Stimulated activated memory B cell treated with anti-CD40 and anti-IgM and Interleukin-4, amounts not matched to agents 10 μg/mL and 1 μg/mL and 100 μg/mL, for 72 hours (primary cell): ENCODE results near the gene TTN.

Experiments
- ATAC-seq: fragments of 150-1000 bp; cut with Tn5 transposase; 2 replicates; pipeline ENCODE4 v1.10.0; 2021
- H3K27ac Mint-ChIP-seq: one replicate; pipeline ENCODE4 v1.8.0; 2022; ENCODE audit warnings: mild to moderate bottlenecking, mixed read lengths
- H3K27me3 Mint-ChIP-seq: one replicate; pipeline ENCODE4 v1.8.0; 2022; ENCODE audit warnings: mixed read lengths
- H3K36me3 Mint-ChIP-seq: one replicate; pipeline ENCODE4 v1.8.0; 2022; ENCODE audit warnings: mixed read lengths
- H3K4me1 Mint-ChIP-seq: one replicate; pipeline ENCODE4 v1.8.0; 2022; ENCODE audit warnings: mixed read lengths
- H3K4me3 Mint-ChIP-seq: one replicate; pipeline ENCODE4 v1.8.0; 2022; ENCODE audit warnings: mild to moderate bottlenecking, moderate library complexity, mixed read lengths
- H3K9me3 Mint-ChIP-seq: one replicate; pipeline ENCODE4 v1.8.0; 2022; ENCODE audit warnings: mixed read lengths

Gene TTN

GRCh38 chr2:178787155-178787554 is 20.1 kb downstream of the TTN start:
- peaks cover 41% of the 10 kb centered on the region for H3K36me3 Mint-ChIP-seq
- no peaks in the 10 kb centered on the region for H3K27me3 Mint-ChIP-seq
- no peak overlapping the region for H3K27ac Mint-ChIP-seq
- H3K4me1 Mint-ChIP-seq, result no peaks in the 10 kb centered on the region
- H3K9me3 Mint-ChIP-seq, result no peaks in the 10 kb centered on the region
- no peak for ATAC-seq
- H3K4me3 Mint-ChIP-seq, result no peak overlapping the region

- Mint-ChIP-seq H3K36me3 (peaks cover 48% of the 10 kb centered on the region), H3K4me3 (no peak overlapping the region), H3K27me3 (no peaks in the 10 kb centered on the region), H3K4me1 (no peaks in the 10 kb centered on the region), H3K27ac (no peak overlapping the region), H3K9me3 (no peaks in the 10 kb centered on the region)
- no peak for ATAC-seq
These were observed 23.3 kb downstream of the TTN start for GRCh38 chr2:178783889-178784288.

- no peak overlapping the region for H3K4me3 Mint-ChIP-seq
- peaks cover 55% of the 10 kb centered on the region for H3K36me3 Mint-ChIP-seq
- no peak overlapping the region for H3K27ac Mint-ChIP-seq
- H3K4me1 Mint-ChIP-seq, result no peaks in the 10 kb centered on the region
- no peak for ATAC-seq
- no peaks in the 10 kb centered on the region for H3K27me3 Mint-ChIP-seq
- no peaks in the 10 kb centered on the region for H3K9me3 Mint-ChIP-seq
These were observed 25.0 kb downstream of the TTN start for GRCh38 chr2:178782236-178782635.

GRCh38 chr2:178777577-178777976 is 29.6 kb downstream of the TTN start:
- ATAC-seq, result no peak
- no peak overlapping the region for H3K27ac Mint-ChIP-seq
- H3K4me3 Mint-ChIP-seq, result no peak overlapping the region
- no peaks in the 10 kb centered on the region for H3K27me3 Mint-ChIP-seq
- peaks cover 78% of the 10 kb centered on the region for H3K36me3 Mint-ChIP-seq
- peaks cover 3% of the 10 kb centered on the region for H3K9me3 Mint-ChIP-seq
- H3K4me1 Mint-ChIP-seq, result no peaks in the 10 kb centered on the region

- H3K36me3 Mint-ChIP-seq, result peaks cover 72% of the 10 kb centered on the region
- no peaks in the 10 kb centered on the region for H3K27me3 Mint-ChIP-seq
- no peak for ATAC-seq
- H3K4me1 Mint-ChIP-seq, result no peaks in the 10 kb centered on the region
- peaks cover 3% of the 10 kb centered on the region for H3K9me3 Mint-ChIP-seq
- H3K27ac Mint-ChIP-seq, result no peak overlapping the region
- no peak overlapping the region for H3K4me3 Mint-ChIP-seq
These were observed 30.5 kb downstream of the TTN start for GRCh38 chr2:178776751-178777150.

- no peak overlapping the region for H3K4me3 Mint-ChIP-seq
- no peak for ATAC-seq
- peaks cover 73% of the 10 kb centered on the region for H3K36me3 Mint-ChIP-seq
- H3K9me3 Mint-ChIP-seq, result peaks cover 3% of the 10 kb centered on the region
- H3K27ac Mint-ChIP-seq, result no peak overlapping the region
- H3K27me3 Mint-ChIP-seq, result no peaks in the 10 kb centered on the region
- no peaks in the 10 kb centered on the region for H3K4me1 Mint-ChIP-seq
These were observed 31.2 kb downstream of the TTN start for GRCh38 chr2:178775975-178776374.

- ATAC-seq, result no peak
- H3K27ac Mint-ChIP-seq, result no peak overlapping the region
- H3K4me1 Mint-ChIP-seq, result no peaks in the 10 kb centered on the region
- no peak overlapping the region for H3K4me3 Mint-ChIP-seq
- H3K27me3 Mint-ChIP-seq, result no peaks in the 10 kb centered on the region
- H3K9me3 Mint-ChIP-seq, result no peaks in the 10 kb centered on the region
- peaks cover 54% of the 10 kb centered on the region for H3K36me3 Mint-ChIP-seq
These were observed 36.7 kb downstream of the TTN start for GRCh38 chr2:178770518-178770917.

- H3K4me1 Mint-ChIP-seq, result no peaks in the 10 kb centered on the region
- ATAC-seq, result no peak
- H3K9me3 Mint-ChIP-seq, result no peaks in the 10 kb centered on the region
- H3K27me3 Mint-ChIP-seq, result no peaks in the 10 kb centered on the region
- H3K4me3 Mint-ChIP-seq, result no peak overlapping the region
- H3K36me3 Mint-ChIP-seq, result peaks cover 43% of the 10 kb centered on the region
- no peak overlapping the region for H3K27ac Mint-ChIP-seq
These were observed 39.8 kb downstream of the TTN start for GRCh38 chr2:178767094-178768060.

GRCh38 chr2:178764097-178764496 is 43.1 kb downstream of the TTN start:
- Mint-ChIP-seq H3K4me3 (no peak overlapping the region), H3K27me3 (no peaks in the 10 kb centered on the region), H3K4me1 (no peaks in the 10 kb centered on the region), H3K36me3 (peaks cover 27% of the 10 kb centered on the region), H3K9me3 (no peaks in the 10 kb centered on the region), H3K27ac (no peak overlapping the region)
- no peak for ATAC-seq

GRCh38 chr2:178761759-178762371 is 45.4 kb downstream of the TTN start:
- H3K9me3 Mint-ChIP-seq, result no peaks in the 10 kb centered on the region
- no peak for ATAC-seq
- H3K36me3 Mint-ChIP-seq, result peaks cover 20% of the 10 kb centered on the region
- no peak overlapping the region for H3K4me3 Mint-ChIP-seq
- H3K27ac Mint-ChIP-seq, result no peak overlapping the region
- H3K4me1 Mint-ChIP-seq, result no peaks in the 10 kb centered on the region
- no peaks in the 10 kb centered on the region for H3K27me3 Mint-ChIP-seq

- no peak overlapping the region for H3K4me3 Mint-ChIP-seq
- H3K4me1 Mint-ChIP-seq, result no peaks in the 10 kb centered on the region
- H3K27ac Mint-ChIP-seq, result no peak overlapping the region
- H3K27me3 Mint-ChIP-seq, result no peaks in the 10 kb centered on the region
- no peak for ATAC-seq
- peaks cover 17% of the 10 kb centered on the region for H3K36me3 Mint-ChIP-seq
- H3K9me3 Mint-ChIP-seq, result no peaks in the 10 kb centered on the region
These were observed 50.4 kb downstream of the TTN start for GRCh38 chr2:178756843-178757242.

GRCh38 chr2:178756343-178756742 is 50.9 kb downstream of the TTN start:
- Mint-ChIP-seq H3K9me3 (no peaks in the 10 kb centered on the region), H3K27ac (no peak overlapping the region), H3K27me3 (no peaks in the 10 kb centered on the region), H3K4me1 (no peaks in the 10 kb centered on the region), H3K36me3 (peaks cover 21% of the 10 kb centered on the region), H3K4me3 (no peak overlapping the region)
- no peak for ATAC-seq

GRCh38 chr2:178747767-178748166 is 59.5 kb downstream of the TTN start:
- H3K36me3 Mint-ChIP-seq, result peaks cover 55% of the 10 kb centered on the region
- H3K27ac Mint-ChIP-seq, result no peak overlapping the region
- H3K4me3 Mint-ChIP-seq, result no peak overlapping the region
- H3K9me3 Mint-ChIP-seq, result no peaks in the 10 kb centered on the region
- ATAC-seq, result no peak
- no peaks in the 10 kb centered on the region for H3K27me3 Mint-ChIP-seq
- H3K4me1 Mint-ChIP-seq, result no peaks in the 10 kb centered on the region

- H3K36me3 Mint-ChIP-seq, result peaks cover 61% of the 10 kb centered on the region
These were observed 72.7 kb downstream of the TTN start for GRCh38 chr2:178734518-178734917.

GRCh38 chr2:178733975-178734374 is 73.2 kb downstream of the TTN start:
- H3K27me3 Mint-ChIP-seq, result no peaks in the 10 kb centered on the region
- no peaks in the 10 kb centered on the region for H3K4me1 Mint-ChIP-seq
- H3K27ac Mint-ChIP-seq, result no peak overlapping the region
- no peak overlapping the region for H3K4me3 Mint-ChIP-seq
- no peaks in the 10 kb centered on the region for H3K9me3 Mint-ChIP-seq
- H3K36me3 Mint-ChIP-seq, result peaks cover 66% of the 10 kb centered on the region
- ATAC-seq, result no peak

More at GRCh38 chr2:178734518-178734917, 72.7 kb downstream of the TTN start:
- Mint-ChIP-seq H3K27ac (no peak overlapping the region), H3K27me3 (no peaks in the 10 kb centered on the region), H3K4me1 (no peaks in the 10 kb centered on the region), H3K9me3 (no peaks in the 10 kb centered on the region), H3K4me3 (no peak overlapping the region)
- no peak for ATAC-seq

GRCh38 chr2:178732913-178733312 is 74.3 kb downstream of the TTN start:
- ATAC-seq, result no peak
- Mint-ChIP-seq H3K4me1 (no peaks in the 10 kb centered on the region), H3K27ac (no peak overlapping the region), H3K9me3 (no peaks in the 10 kb centered on the region), H3K36me3 (peaks cover 64% of the 10 kb centered on the region), H3K4me3 (no peak overlapping the region), H3K27me3 (no peaks in the 10 kb centered on the region)
